H1 (cell line): ENCODE data around the gene ETV2. TPM values are rescaled to one million over a fixed set of nuclear protein-coding genes. Genes with fewer than 3 reads are reported as not detected.

Experiments used
- CTCF ChIA-PET: fragments of 300-600 bp; sonication (Branson Sonifier 250); formaldehyde crosslinking; loops from one replicate; lab custom pipeline; 2021; ENCODE audit not compliant: partially characterized antibody; lab: Charles Lee
- POLR2A ChIA-PET: fragments of 300-600 bp; sonication (Branson Sonifier 250); formaldehyde crosslinking; loops from one replicate; lab custom pipeline; 2021; ENCODE audit warnings: inconsistent platforms; ENCODE audit not compliant: partially characterized antibody; lab: Charles Lee
- DNase-seq, 2 experiments: peaks; one replicate each; pipeline versions ENCODE4 v3.0.0 to v3.0.0-alpha.2; 2010 to 2022; ENCODE audit warnings: low spot score in 2 of 2, low read depth in 1 of 2, mixed read lengths in 1 of 2
- FAIRE-seq: peaks from 2 replicates; lab custom pipeline; 2011; peaks lifted over from hg19 to GRCh38; lab: Jason Lieb, UNC
- H2AFZ ChIP-seq: 2 replicates; pipeline ENCODE4 v1.8.1; 2012; ENCODE audit warnings: low read length, inconsistent platforms
- H2AK5ac ChIP-seq: 2 replicates; pipeline ENCODE4 v1.6.1; 2013; ENCODE audit warnings: low read depth, low read length
- H2BK120ac ChIP-seq: replicated peaks from 2 replicates; pipeline ENCODE3; 2013; ENCODE audit warnings: low read depth, low read length, inconsistent platforms
- H2BK12ac ChIP-seq: 2 replicates; pipeline ENCODE4 v1.6.1; 2013; ENCODE audit warnings: low read depth, low read length
- H2BK15ac ChIP-seq: 2 replicates; pipeline ENCODE4 v1.6.1; 2013; ENCODE audit warnings: low read length
- H2BK20ac ChIP-seq: 2 replicates; pipeline ENCODE4 v1.6.1; 2013; ENCODE audit warnings: low read length
- H2BK5ac ChIP-seq: 2 replicates; pipeline ENCODE4 v1.6.1; 2013; ENCODE audit warnings: low read depth, low read length
- H3K14ac ChIP-seq: 2 replicates; pipeline ENCODE4 v1.6.1; 2013; ENCODE audit warnings: inconsistent platforms; ENCODE audit not compliant: insufficient read length
- H3K18ac ChIP-seq: 2 replicates; pipeline ENCODE4 v1.6.1; 2013; ENCODE audit warnings: low read length; ENCODE audit errors: extremely low read depth
- H3K23ac ChIP-seq: 2 replicates; pipeline ENCODE4 v1.6.1; 2013; ENCODE audit warnings: inconsistent platforms; ENCODE audit not compliant: insufficient read length
- H3K23me2 ChIP-seq: 2 replicates; pipeline ENCODE4 v1.6.1; 2013; ENCODE audit warnings: low read depth, low read length
- H3K27ac ChIP-seq: 2 replicates; pipeline ENCODE4 v1.6.1; 2011; ENCODE audit warnings: low read depth, low read length, inconsistent platforms
- H3K27me3 ChIP-seq, 4 experiments: replicated peaks in 1 of 4; 1 replicate in 1 of 4; 2 replicates in 3 of 4; pipeline versions ENCODE4 v1.6.1 to v1.8.1; 2011 to 2013; ENCODE audit warnings: low read length in 3 of 4, mild to moderate bottlenecking in 3 of 4, inconsistent platforms in 2 of 4, mixed read lengths in 2 of 4, moderate library complexity in 1 of 4; ENCODE audit not compliant: control insufficient read depth in 3 of 4, insufficient read depth in 3 of 4; ENCODE audit errors: extremely low read depth in 1 of 4
- H3K36me3 ChIP-seq, 4 experiments: 2 replicates each; pipeline versions ENCODE4 v1.6.1 to v1.8.1; 2011 to 2013; ENCODE audit warnings: mild to moderate bottlenecking in 4 of 4, low read length in 3 of 4, moderate library complexity in 2 of 4, control low read depth in 1 of 4, inconsistent platforms in 1 of 4; ENCODE audit not compliant: insufficient read depth in 4 of 4, control insufficient read depth in 2 of 4
- H3K4ac ChIP-seq: replicated peaks from 2 replicates; pipeline ENCODE3; 2013; ENCODE audit warnings: low read length, low read depth, mixed read lengths, inconsistent platforms; ENCODE audit not compliant: insufficient read length
- H3K4me1 ChIP-seq, 4 experiments: replicated peaks in 1 of 4; 1 replicate in 1 of 4; 2 replicates in 3 of 4; pipeline versions ENCODE4 v1.6.1 to v1.8.1; 2011 to 2013; ENCODE audit warnings: low read length in 3 of 4, inconsistent platforms in 2 of 4, mixed read lengths in 1 of 4; ENCODE audit not compliant: insufficient read depth in 4 of 4, control insufficient read depth in 3 of 4
- H3K4me2 ChIP-seq, 2 experiments: 2 replicates each; pipeline versions ENCODE4 v1.6.1 to v1.8.1; 2011 to 2013; ENCODE audit warnings: low read depth in 2 of 2, low read length in 2 of 2, control low read depth in 1 of 2, inconsistent platforms in 1 of 2, mild to moderate bottlenecking in 1 of 2; ENCODE audit not compliant: insufficient read depth in 1 of 2
- H3K4me3 ChIP-seq, 4 experiments: fragments of 200-600, 300-600 bp in 1 of 4; sonication (generic), shearing (Covaris generic), sonication (Bioruptor Twin) in 1 of 4; 2 replicates each; pipeline versions ENCODE4 v1.5.1 to v1.8.1; 2011 to 2016; ENCODE audit warnings: low read length in 4 of 4, low read depth in 3 of 4, control low read depth in 2 of 4, inconsistent platforms in 2 of 4, mild to moderate bottlenecking in 2 of 4, mixed read lengths in 1 of 4, moderate library complexity in 1 of 4; ENCODE audit not compliant: insufficient read depth in 2 of 4; ENCODE audit errors: extremely low read depth in 1 of 4
- H3K56ac ChIP-seq: replicated peaks from 2 replicates; pipeline ENCODE3; 2013; ENCODE audit warnings: low read depth, mild to moderate bottlenecking, mixed read lengths, low read length, inconsistent platforms; ENCODE audit not compliant: insufficient read length
- H3K79me1 ChIP-seq: 2 replicates; pipeline ENCODE4 v1.6.1; 2013; ENCODE audit warnings: low read depth, low read length, control low read depth
- H3K79me2 ChIP-seq, 2 experiments: 2 replicates each; pipeline versions ENCODE4 v1.6.1 to v1.8.1; 2012 to 2013; ENCODE audit warnings: low read length in 2 of 2, mild to moderate bottlenecking in 2 of 2, inconsistent platforms in 1 of 2; ENCODE audit not compliant: insufficient read depth in 2 of 2, control insufficient read depth in 1 of 2
- H3K9ac ChIP-seq, 4 experiments: replicated peaks in 1 of 4; 1 replicate in 1 of 4; 2 replicates in 3 of 4; pipeline versions ENCODE4 v1.6.1 to v1.8.1; 2011 to 2013; ENCODE audit warnings: low read depth in 3 of 4, low read length in 3 of 4, control low read depth in 2 of 4, mild to moderate bottlenecking in 2 of 4, moderate library complexity in 2 of 4, inconsistent platforms in 1 of 4; ENCODE audit errors: extremely low read depth in 1 of 4
- H3K9me3 ChIP-seq, 2 experiments: 2 replicates each; pipeline versions ENCODE4 v1.6.1 to v1.8.1; 2012 to 2013; ENCODE audit warnings: mild to moderate bottlenecking in 2 of 2, moderate library complexity in 2 of 2, control low read depth in 1 of 2, inconsistent platforms in 1 of 2, low read depth in 1 of 2, low read length in 1 of 2, mixed read lengths in 1 of 2; ENCODE audit not compliant: insufficient read depth in 2 of 2
- H4K20me1 ChIP-seq, 2 experiments: replicated peaks in 1 of 2; 2 replicates each; pipeline versions ENCODE3 to v1.8.1; 2011 to 2013; ENCODE audit warnings: inconsistent platforms in 2 of 2, low read length in 2 of 2, mild to moderate bottlenecking in 1 of 2; ENCODE audit not compliant: insufficient read depth in 2 of 2, control insufficient read depth in 1 of 2
- H4K5ac ChIP-seq: 2 replicates; pipeline ENCODE4 v1.6.1; 2013; ENCODE audit warnings: low read length, low read depth, mixed read lengths, inconsistent platforms; ENCODE audit not compliant: insufficient read length
- H4K8ac ChIP-seq: 2 replicates; pipeline ENCODE4 v1.8.0; 2013; ENCODE audit warnings: mild to moderate bottlenecking, moderate library complexity, low read length, inconsistent platforms; ENCODE audit not compliant: insufficient read depth; ENCODE audit errors: extremely low read depth
- H4K91ac ChIP-seq: replicated peaks from 2 replicates; pipeline ENCODE3; 2013; ENCODE audit warnings: low read length, mixed read lengths, inconsistent platforms; ENCODE audit not compliant: insufficient read length
- CBX5 ChIP-seq: fragments of 300-800, 300-1000 bp; sonication (generic); IDR thresholded peaks from 2 replicates; pipeline ENCODE4 v1.7.1; 2016; ENCODE audit warnings: antibody characterized with exemption, low read length, low read depth
- CEBPB ChIP-seq: IDR thresholded peaks from 2 replicates; pipeline ENCODE4 v1.6.1; 2012; ENCODE audit warnings: low read depth, low read length
- MAX ChIP-seq: IDR thresholded peaks from 2 replicates; pipeline ENCODE4 v1.6.1; 2012; ENCODE audit warnings: inconsistent platforms
- NRF1 ChIP-seq: IDR thresholded peaks from 2 replicates; pipeline ENCODE4 v1.6.1; 2011; ENCODE audit warnings: mild to moderate bottlenecking, low read depth, low read length, improper control_type of control experiment
- PHF8 ChIP-seq: fragments of 200-600 bp; sonication (generic); conservative IDR thresholded peaks from 2 replicates; pipeline ENCODE4 v1.7.1; 2012; ENCODE audit warnings: low read depth, mild to moderate bottlenecking, inconsistent platforms, low read length, moderate library complexity
- RXRA ChIP-seq: IDR thresholded peaks from 2 replicates; pipeline ENCODE4 v1.6.1; 2011; ENCODE audit warnings: low read depth, mild to moderate bottlenecking, low read length, moderate library complexity; ENCODE audit not compliant: insufficient read depth
- SP4 ChIP-seq: IDR thresholded peaks from 2 replicates; pipeline ENCODE4 v1.6.1; 2012; ENCODE audit warnings: low read length, inconsistent platforms
- SUZ12 ChIP-seq: fragments of 200-600 bp; sonication (generic); IDR thresholded peaks from 2 replicates; pipeline ENCODE4 v1.6.1; 2012; ENCODE audit warnings: mild to moderate bottlenecking, inconsistent platforms, low read length, moderate library complexity, mixed read lengths
- TBP ChIP-seq: IDR thresholded peaks from 2 replicates; pipeline ENCODE4 v1.6.1; 2011; ENCODE audit warnings: low read depth, low read length, improper control_type of control experiment
- YY1 ChIP-seq: IDR thresholded peaks from 2 replicates; pipeline ENCODE4 v1.6.1; 2011; ENCODE audit warnings: low read depth, mild to moderate bottlenecking, low read length
- WGBS, 2 experiments: shearing (Covaris generic) in 1 of 2; methylation state at CpG; one replicate each; pipeline versions ENCODE4 v1.1.6 to v1.1.7; 2013 to 2015; ENCODE audit warnings: low lambda C conversion rate in 2 of 2, mixed read lengths in 2 of 2, inconsistent platforms in 1 of 2, low coverage in 1 of 2, missing lambda C conversion rate in 1 of 2; ENCODE audit not compliant: insufficient replicate concordance in 2 of 2, insufficient coverage in 1 of 2, insufficient read length in 1 of 2; ENCODE audit errors: extremely low coverage in 1 of 2, missing lambda C conversion rate in 1 of 2; 5-methylcytosine and 5-hydroxymethylcytosine counted together
- polyA plus RNA-seq, 7 experiments: library from polyadenylated mRNA; depleted of rRNA in 3 of 7; stranded (reverse) in 5 of 7; unstranded in 2 of 7; fragments of >200 nt in 5 of 7; fragments of 200-250 nt in 2 of 7; gene quantifications; 1 replicate in 5 of 7; 2 replicates in 1 of 7; 4 replicates in 1 of 7; pipeline versions ENCODE4 v1.2.1 to v1.2.3, GENCODE V29; 2011 to 2013; ENCODE audit warnings: missing spikeins in 2 of 7, mixed read lengths in 2 of 7
- total RNA-seq: library from RNA; stranded (reverse); fragmentation: NEBNext Ultra II Directional; extraction: Animal tissue kit (Norgen Biotek cat#: 25700); gene quantifications from 2 replicates; pipeline ENCODE4 v1.2.1, GENCODE V29; 2021
- TF ChIP-seq, protein P1 (sequence below), 3 experiments: IDR thresholded peaks; 1 replicate in 2 of 3; 2 replicates in 1 of 3; pipeline versions ENCODE4 v1.5.1 to v1.6.1; 2011; ENCODE audit warnings: low read length in 3 of 3, mild to moderate bottlenecking in 3 of 3, inconsistent platforms in 2 of 3, low read depth in 1 of 3, moderate library complexity in 1 of 3; ENCODE audit not compliant: insufficient read depth in 1 of 3; ENCODE audit errors: control extremely low read depth in 1 of 3

The ETV2 gene
- total and polyA plus RNA-seq, 2 of the 8 experiments (the other 6 are each of a cell fraction or from before 2014, with no cell fraction given) = 0.88 to 1.3 TPM

DNA sequence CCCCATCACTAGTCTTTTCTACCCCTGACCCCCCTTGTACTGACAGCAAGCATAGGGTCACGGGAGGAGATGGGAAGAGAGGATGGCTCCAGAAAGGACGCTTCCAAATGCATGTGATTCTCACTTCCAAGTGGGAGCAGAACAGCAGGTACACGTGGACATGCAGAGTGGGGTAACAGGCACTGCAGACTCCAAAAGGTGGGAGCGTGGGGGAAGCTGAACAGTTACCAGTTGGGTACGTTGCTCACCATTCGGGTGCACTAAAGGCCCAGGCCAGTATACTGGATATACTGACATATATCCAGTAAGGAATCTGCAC lies 2.3 kb upstream of the ETV2 start:
- POLR2A ChIA-PET = interaction anchor here (0.7 to 2.1 kb wide), 4 partner anchors 9 to 129 kb away, joined by 4 to 7 read pairs (median 6); partner anchors contain the start of genes COX6B1 and HAUS5
- Histone ChIP-seq H4K5ac (peak overlapping the region; percentile 34), H3K4ac (peak overlapping the region; percentile 63), H4K8ac (no peak overlapping the region), H3K4me2 (peak overlapping the region; percentile 37 to 47; a peak in 3 of 4 replicates), H2BK15ac (peak overlapping the region; percentile 95; the same call in 1 of the 2 replicates), H3K27ac (0 out of 2 replicates have a peak overlapping the region, but pooled peaks have one; percentile 25), H3K4me3 (no peak overlapping the region; a peak in 2 of 8 replicates), H4K20me1 (peaks cover 0 to 2% of the 10 kb centered on the region in 2 experiments), H4K91ac (peak overlapping the region; percentile 95), H3K79me1 (no peaks in the 10 kb centered on the region), H3K9ac (peak overlapping the region in 1 of 4 experiments; percentile 7; a peak in 1 of 7 replicates), H2BK20ac (peak overlapping the region; percentile 37; the same call in 1 of the 2 replicates), H2BK120ac (peak overlapping the region; percentile 76), H3K14ac (no peak overlapping the region), H2BK12ac (peak overlapping the region; percentile 88), H3K4me1 (peaks cover 4 to 23% (median 16%) of the 10 kb centered on the region in 4 experiments), H2BK5ac (peak overlapping the region; percentile 18), H2AFZ (no peak overlapping the region), H3K36me3 (peaks cover 6 to 17% (median 9%) of the 10 kb centered on the region in 4 experiments; a peak in 6 of 8 replicates), H3K9me3 (no peaks in the 10 kb centered on the region), H2AK5ac (peak overlapping the region; percentile 76), H3K18ac (no peak overlapping the region), H3K27me3 (peaks cover 0 to 6% (median 3%) of the 10 kb centered on the region in 4 experiments; a peak in 3 of 7 replicates), H3K23me2 (peaks cover 10% of the 10 kb centered on the region; the same call in 1 of the 2 replicates), H3K23ac (no peak overlapping the region), H3K56ac (no peak overlapping the region), H3K79me2 (no peaks in the 10 kb centered on the region)
- CTCF ChIA-PET = interaction anchor here (1.9 to 4.8 kb wide), 2 partner anchors 47 to 91 kb away, joined by 10 to 20 read pairs; no protein-coding TSS in a partner anchor
- DNase-seq = no peak
- FAIRE-seq = no peak
- 61% methylated on average over 6 of the region's 6 CpGs; no CpG with 5 or more reads in 1 of the 2 experiments for WGBS, 2 experiments
- TF ChIP-seq SP4 = no peak
- no peak for TF ChIP-seq CEBPB
- TF ChIP-seq, protein P1, sequence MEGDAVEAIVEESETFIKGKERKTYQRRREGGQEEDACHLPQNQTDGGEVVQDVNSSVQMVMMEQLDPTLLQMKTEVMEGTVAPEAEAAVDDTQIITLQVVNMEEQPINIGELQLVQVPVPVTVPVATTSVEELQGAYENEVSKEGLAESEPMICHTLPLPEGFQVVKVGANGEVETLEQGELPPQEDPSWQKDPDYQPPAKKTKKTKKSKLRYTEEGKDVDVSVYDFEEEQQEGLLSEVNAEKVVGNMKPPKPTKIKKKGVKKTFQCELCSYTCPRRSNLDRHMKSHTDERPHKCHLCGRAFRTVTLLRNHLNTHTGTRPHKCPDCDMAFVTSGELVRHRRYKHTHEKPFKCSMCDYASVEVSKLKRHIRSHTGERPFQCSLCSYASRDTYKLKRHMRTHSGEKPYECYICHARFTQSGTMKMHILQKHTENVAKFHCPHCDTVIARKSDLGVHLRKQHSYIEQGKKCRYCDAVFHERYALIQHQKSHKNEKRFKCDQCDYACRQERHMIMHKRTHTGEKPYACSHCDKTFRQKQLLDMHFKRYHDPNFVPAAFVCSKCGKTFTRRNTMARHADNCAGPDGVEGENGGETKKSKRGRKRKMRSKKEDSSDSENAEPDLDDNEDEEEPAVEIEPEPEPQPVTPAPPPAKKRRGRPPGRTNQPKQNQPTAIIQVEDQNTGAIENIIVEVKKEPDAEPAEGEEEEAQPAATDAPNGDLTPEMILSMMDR (IDR thresholded peaks at IDR 0.05; ENCODE audit: control extremely low read depth in 1 of 3, insufficient read depth in 1 of 3, low read depth in 1 of 3, low read length in 3 of 3) = no peak
- TF ChIP-seq SUZ12 = no peak
- TF ChIP-seq RXRA = no peak
- TF ChIP-seq CBX5 = no peak
- TF ChIP-seq TBP = no peak
- TF ChIP-seq NRF1 = no peak
- no peak for TF ChIP-seq PHF8
- no peak for TF ChIP-seq YY1
- TF ChIP-seq MAX = 0 out of 2 replicates have a peak, but pooled peaks have one; percentile 6
